ENCODE measurements around the gene ROR1. TPM values are rescaled to one million over a fixed set of nuclear protein-coding genes. Genes with fewer than 3 reads are reported as not detected.

The ROR1 gene
- total RNA-seq, 6 donors from 2014 or later, result 19.7 to 39.8 (median 28.5) TPM

GRCh38 chr1:63907051-63907450, 133.2 kb downstream of the ROR1 start:
- Histone ChIP-seq H3K36me3 (no peaks in the 10 kb centered on the region), H3K27ac (no peak overlapping the region), H3K4me3 (no peak overlapping the region), H3K4me1 (peaks cover 0 to 8% (median 0%) of the 10 kb centered on the region in 4 donors), H3K9me3 (no peaks in the 10 kb centered on the region), H3K27me3 (no peaks in the 10 kb centered on the region)
- ATAC-seq (ENCODE audit: low FRiP score in 2 of 2) (no peak), DNase-seq (no peak)
- TF ChIP-seq POLR2AphosphoS5 (IDR thresholded peaks at IDR 0.05), result no peak
- no peak for TF ChIP-seq EP300 (IDR thresholded peaks at IDR 0.05)
- TF ChIP-seq POLR2A (IDR thresholded peaks at IDR 0.05), result no peak
- no peak for TF ChIP-seq CTCF (IDR thresholded peaks at IDR 0.05)
- WGBS, 2 donors, result 76 to 78% methylated on average over 6 of the region's 6 CpGs

DNA sequence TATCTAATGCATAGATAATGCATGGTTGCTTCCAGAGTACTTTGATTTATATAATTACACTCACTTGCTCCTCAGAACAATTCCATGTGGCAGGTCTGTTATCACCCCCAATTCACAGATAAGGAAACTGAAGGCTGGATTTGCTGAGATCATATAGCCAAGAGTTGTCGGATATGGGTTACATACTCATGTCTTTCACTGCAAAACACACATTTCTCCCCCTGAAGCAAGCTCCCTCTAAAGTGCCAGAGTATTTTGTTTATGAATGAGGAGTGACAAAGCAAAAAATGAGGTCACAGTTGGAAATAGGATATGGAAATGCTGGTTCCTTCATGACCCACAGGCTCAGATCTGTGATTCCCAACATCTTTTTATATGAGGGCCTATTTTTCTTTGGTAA, 134.2 kb downstream of the ROR1 start:
- Histone ChIP-seq H3K4me1 (peaks cover 0 to 8% (median 0%) of the 10 kb centered on the region in 4 donors), H3K27me3 (no peaks in the 10 kb centered on the region), H3K9me3 (no peaks in the 10 kb centered on the region), H3K4me3 (no peak overlapping the region), H3K27ac (no peak overlapping the region), H3K36me3 (no peaks in the 10 kb centered on the region)
- WGBS, 2 donors, result 67 to 87% methylated on average over 1 of the region's 1 CpG
- DNase-seq (no peak), ATAC-seq (ENCODE audit: low FRiP score in 2 of 2) (no peak)
- TF ChIP-seq EP300 (IDR thresholded peaks at IDR 0.05) (no peak), POLR2A (IDR thresholded peaks at IDR 0.05) (no peak), POLR2AphosphoS5 (IDR thresholded peaks at IDR 0.05) (no peak), CTCF (IDR thresholded peaks at IDR 0.05) (no peak)

- ATAC-seq (ENCODE audit: low FRiP score in 2 of 2) (no peak), DNase-seq (no peak)
- Histone ChIP-seq H3K36me3 (no peaks in the 10 kb centered on the region), H3K27ac (no peak overlapping the region), H3K27me3 (no peaks in the 10 kb centered on the region), H3K9me3 (no peaks in the 10 kb centered on the region), H3K4me1 (peaks cover 0 to 10% (median 0%) of the 10 kb centered on the region in 4 donors), H3K4me3 (no peak overlapping the region)
- TF ChIP-seq POLR2A (IDR thresholded peaks at IDR 0.05), result no peak
- TF ChIP-seq CTCF (IDR thresholded peaks at IDR 0.05), result no peak
- TF ChIP-seq POLR2AphosphoS5 (IDR thresholded peaks at IDR 0.05), result no peak
- TF ChIP-seq EP300 (IDR thresholded peaks at IDR 0.05), result no peak
- WGBS, 2 donors, result 63 to 64% methylated on average over 6 of the region's 6 CpGs
These were observed 135.7 kb downstream of the ROR1 start for GRCh38 chr1:63909526-63909925.

GRCh38 chr1:63911049-63911448, 137.2 kb downstream of the ROR1 start:
- Histone ChIP-seq H3K9me3 (no peaks in the 10 kb centered on the region), H3K27ac (no peak overlapping the region), H3K4me1 (peaks cover 0 to 10% (median 0%) of the 10 kb centered on the region in 4 donors), H3K36me3 (no peaks in the 10 kb centered on the region), H3K4me3 (no peak overlapping the region), H3K27me3 (no peaks in the 10 kb centered on the region)
- DNase-seq, result no peak
- ATAC-seq (ENCODE audit: low FRiP score in 2 of 2), result no peak
- TF ChIP-seq CTCF (IDR thresholded peaks at IDR 0.05), result no peak
- no peak for TF ChIP-seq EP300 (IDR thresholded peaks at IDR 0.05)
- TF ChIP-seq POLR2AphosphoS5 (IDR thresholded peaks at IDR 0.05), result no peak
- TF ChIP-seq POLR2A (IDR thresholded peaks at IDR 0.05), result no peak
- WGBS, 2 donors, result 65 to 83% methylated on average over 2 to 4 of the region's 4 CpGs

DNA sequence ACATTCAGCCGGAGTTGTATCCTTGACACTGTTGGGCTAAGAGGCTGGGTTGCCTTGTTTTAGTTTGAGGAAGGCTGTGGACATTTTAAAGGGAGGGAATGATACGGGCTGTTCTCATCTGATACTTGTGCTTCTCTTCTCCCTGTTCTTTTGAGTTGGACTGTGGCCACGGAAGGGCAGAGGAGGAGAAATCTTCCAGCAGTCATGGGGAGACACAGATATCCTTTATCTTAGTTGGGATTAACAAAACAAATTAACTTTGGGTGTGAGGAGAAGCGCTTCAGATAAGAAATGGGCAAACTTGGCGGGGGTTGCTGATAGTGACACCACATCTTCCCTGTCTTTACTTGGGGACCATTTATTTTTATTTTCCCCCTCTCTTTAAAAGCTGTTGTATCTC, 138.8 kb downstream of the ROR1 start:
- no peaks in the 10 kb centered on the region for H3K36me3 ChIP-seq
- no peak overlapping the region for H3K27ac ChIP-seq
- H3K9me3 ChIP-seq, result no peaks in the 10 kb centered on the region
- TF ChIP-seq POLR2AphosphoS5 (IDR thresholded peaks at IDR 0.05) (no peak), POLR2A (IDR thresholded peaks at IDR 0.05) (no peak), EP300 (IDR thresholded peaks at IDR 0.05) (no peak), CTCF (IDR thresholded peaks at IDR 0.05) (no peak)
- peaks cover 0 to 10% (median 0%) of the 10 kb centered on the region in 4 donors for H3K4me1 ChIP-seq
- 63 to 72% methylated on average over 5 of the region's 5 CpGs for WGBS, 2 donors
- DNase-seq (no peak), ATAC-seq (ENCODE audit: low FRiP score in 2 of 2) (no peak)
- H3K4me3 ChIP-seq, result no peak overlapping the region
- H3K27me3 ChIP-seq, result no peaks in the 10 kb centered on the region
